Kidney epithelial cell (primary cell): ENCODE measurements around the gene NAP1L1. TPM values are rescaled to one million over a fixed set of nuclear protein-coding genes. Genes with fewer than 3 reads are reported as not detected.

ENCODE experiments used
- DNase-seq: peaks from one replicate; pipeline ENCODE4 v3.0.0-alpha.2; 2010; ENCODE audit warnings: low read depth
- H3K27me3 ChIP-seq: 2 replicates; pipeline ENCODE4 v1.6.0; 2011; ENCODE audit warnings: low read length; ENCODE audit not compliant: control insufficient read depth, insufficient read depth
- H3K36me3 ChIP-seq: 2 replicates; pipeline ENCODE4 v1.5.1; 2011; ENCODE audit warnings: low read length; ENCODE audit not compliant: control insufficient read depth, insufficient read depth
- H3K4me3 ChIP-seq: 2 replicates; pipeline ENCODE4 v1.5.1; 2011; ENCODE audit warnings: low read depth, mild to moderate bottlenecking, control low read depth, low read length
- total RNA-seq: library from RNA; depleted of rRNA; stranded (reverse); fragments of >200 nt; gene quantifications from 2 replicates; pipeline ENCODE4 v1.2.3, GENCODE V29; 2015
- TF ChIP-seq, protein P1 (sequence below): IDR thresholded peaks from 2 replicates; pipeline ENCODE4 v1.5.1; 2011; ENCODE audit warnings: mild to moderate bottlenecking, moderate library complexity, low read length, control low read depth, inconsistent platforms; ENCODE audit not compliant: insufficient read depth, poor library complexity, severe bottlenecking

The NAP1L1 gene
- total RNA-seq, 1 donor from 2014 or later: 574 TPM

DNA sequence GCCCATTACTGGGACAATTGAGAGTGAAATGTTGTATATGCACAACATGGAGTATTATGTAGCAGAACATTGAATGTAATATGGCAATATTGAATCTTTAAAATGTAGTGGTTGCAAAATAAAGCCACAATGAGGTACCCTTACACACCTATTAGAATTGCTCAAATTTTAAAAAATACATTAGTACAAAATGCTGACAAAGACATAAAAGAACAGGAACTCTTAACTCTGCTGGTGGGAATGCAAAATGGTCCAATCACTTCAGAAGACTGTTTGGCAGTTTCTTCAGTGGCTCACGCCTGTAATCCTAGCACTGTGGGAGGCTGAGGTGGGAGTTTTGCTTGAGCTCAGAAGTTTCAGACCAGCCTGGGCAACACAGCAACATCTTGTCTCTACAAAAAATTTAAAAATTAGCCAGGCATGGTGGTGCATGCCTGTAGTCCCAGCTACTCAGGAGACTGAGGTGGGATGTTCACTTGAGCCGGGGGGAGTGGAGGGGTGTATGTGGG, 6.8 kb upstream of the NAP1L1 start:
- Histone ChIP-seq H3K27me3 (no peaks in the 10 kb centered on the region), H3K36me3 (no peaks in the 10 kb centered on the region), H3K4me3 (no peak overlapping the region)
- DNase-seq: no peak
- TF ChIP-seq, protein P1, sequence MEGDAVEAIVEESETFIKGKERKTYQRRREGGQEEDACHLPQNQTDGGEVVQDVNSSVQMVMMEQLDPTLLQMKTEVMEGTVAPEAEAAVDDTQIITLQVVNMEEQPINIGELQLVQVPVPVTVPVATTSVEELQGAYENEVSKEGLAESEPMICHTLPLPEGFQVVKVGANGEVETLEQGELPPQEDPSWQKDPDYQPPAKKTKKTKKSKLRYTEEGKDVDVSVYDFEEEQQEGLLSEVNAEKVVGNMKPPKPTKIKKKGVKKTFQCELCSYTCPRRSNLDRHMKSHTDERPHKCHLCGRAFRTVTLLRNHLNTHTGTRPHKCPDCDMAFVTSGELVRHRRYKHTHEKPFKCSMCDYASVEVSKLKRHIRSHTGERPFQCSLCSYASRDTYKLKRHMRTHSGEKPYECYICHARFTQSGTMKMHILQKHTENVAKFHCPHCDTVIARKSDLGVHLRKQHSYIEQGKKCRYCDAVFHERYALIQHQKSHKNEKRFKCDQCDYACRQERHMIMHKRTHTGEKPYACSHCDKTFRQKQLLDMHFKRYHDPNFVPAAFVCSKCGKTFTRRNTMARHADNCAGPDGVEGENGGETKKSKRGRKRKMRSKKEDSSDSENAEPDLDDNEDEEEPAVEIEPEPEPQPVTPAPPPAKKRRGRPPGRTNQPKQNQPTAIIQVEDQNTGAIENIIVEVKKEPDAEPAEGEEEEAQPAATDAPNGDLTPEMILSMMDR: no peak

- DNase-seq: no peak
- TF ChIP-seq, protein P1: no peak
- Histone ChIP-seq H3K4me3 (no peak overlapping the region), H3K27me3 (no peaks in the 10 kb centered on the region), H3K36me3 (no peaks in the 10 kb centered on the region)
Measured at GRCh38 chr12:76085520-76085868, 1.0 kb upstream of the NAP1L1 start.

DNA sequence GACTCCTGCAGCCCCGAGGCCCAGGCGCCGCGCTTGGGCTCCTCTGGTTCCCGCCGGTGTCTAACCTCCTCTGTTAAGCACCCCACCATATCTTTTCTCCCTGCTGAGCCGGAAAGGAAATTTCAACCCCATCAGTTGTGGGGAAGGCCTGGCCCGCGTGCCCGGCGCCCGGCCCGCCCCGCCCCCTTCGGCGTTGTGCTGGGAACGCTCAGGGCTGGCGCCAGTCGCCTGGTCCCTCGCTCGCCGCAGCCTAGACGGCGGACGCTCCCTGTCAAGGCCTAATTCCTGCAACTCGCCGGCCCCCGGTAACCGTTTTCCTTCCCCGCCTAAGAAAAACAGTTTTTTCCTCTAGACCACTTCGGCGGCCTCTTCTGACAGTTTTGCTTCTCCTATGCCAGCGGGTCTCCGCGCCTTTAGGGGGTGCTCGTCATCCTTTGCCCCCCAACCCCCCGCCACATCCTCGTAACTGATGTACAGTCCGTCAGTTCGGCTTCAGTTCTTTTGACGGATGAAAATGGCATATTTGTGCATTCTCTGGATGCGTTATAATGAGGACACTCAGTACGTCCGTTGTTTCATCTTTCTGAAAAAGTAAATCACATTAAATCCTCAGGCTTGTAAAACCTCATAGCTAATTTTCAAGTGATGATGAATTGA, 506 bp upstream of the NAP1L1 start:
- DNase-seq: no peak
- Histone ChIP-seq H3K4me3 (peak overlapping the region; percentile 98), H3K36me3 (no peaks in the 10 kb centered on the region), H3K27me3 (no peaks in the 10 kb centered on the region)
- TF ChIP-seq, protein P1: peak; percentile 46

DNA sequence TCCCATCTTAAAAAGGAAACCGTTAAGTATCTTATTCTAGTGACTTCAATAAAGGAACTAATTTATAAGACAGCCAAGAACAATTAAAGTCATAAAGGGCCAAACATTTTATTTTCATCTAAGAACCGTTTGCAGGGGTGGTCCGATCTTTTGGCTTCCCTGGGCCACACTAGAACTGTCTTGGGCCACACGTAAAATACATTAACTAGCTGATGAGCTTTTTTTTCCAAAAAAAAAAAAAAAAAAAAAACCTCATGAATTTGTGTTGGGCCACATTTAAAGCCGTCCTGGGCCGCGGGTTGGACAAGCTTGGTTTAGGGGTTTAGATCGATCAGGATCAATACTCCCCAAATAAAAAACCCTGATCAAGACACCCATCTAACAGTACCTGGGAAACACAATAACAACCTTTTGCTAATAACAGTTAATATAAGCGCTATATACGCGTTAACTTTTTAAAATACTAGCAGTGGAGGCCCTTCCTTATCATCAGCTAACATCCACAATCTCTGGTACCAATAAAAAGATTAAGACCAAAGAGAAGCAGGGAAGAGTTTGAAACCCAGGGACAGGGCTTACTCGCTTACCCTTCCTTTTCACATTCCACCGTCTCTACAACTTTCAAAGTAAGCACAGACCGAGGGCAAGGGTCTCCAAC, 1.1 kb downstream of the NAP1L1 start:
- Histone ChIP-seq H3K4me3 (peak overlapping the region; percentile 98), H3K27me3 (no peaks in the 10 kb centered on the region), H3K36me3 (no peaks in the 10 kb centered on the region)
- no peak for DNase-seq
- TF ChIP-seq, protein P1: no peak

- no peaks in the 10 kb centered on the region for H3K36me3 ChIP-seq
- no peak overlapping the region for H3K4me3 ChIP-seq
- TF ChIP-seq, protein P1: no peak
- DNase-seq: no peak
- H3K27me3 ChIP-seq: no peaks in the 10 kb centered on the region
Measured at GRCh38 chr12:76081909-76082308, 2.6 kb downstream of the NAP1L1 start.
